Stimulated activated CD4-positive, alpha-beta T cell treated with anti-CD3 and anti-CD28 coated beads, TNF-alpha, amount 100 ng/mL, for 1 hour (primary cell): ENCODE results near the gene EPB42.
"Not testable (repeated sequence)": the region's sequence is repeated elsewhere in the genome, so short reads cannot be mapped to it uniquely, and the experiment has no call there.

Experiments used
- DNase-seq, 3 donors: peaks; one replicate each; pipeline ENCODE4 v3.0.0-alpha.2; 2020; ENCODE audit warnings: low read depth in 3 of 3, low spot score in 1 of 3

Gene EPB42

GRCh38 chr15:43213466-43213865 lies 7.4 kb downstream of the EPB42 start:
- no peak for DNase-seq

- no peak for DNase-seq
These were observed 7.9 kb downstream of the EPB42 start for GRCh38 chr15:43212951-43213350.

GRCh38 chr15:43212299-43212698 lies 8.5 kb downstream of the EPB42 start:
- DNase-seq: no peak

- no peak for DNase-seq
These were observed 9.5 kb downstream of the EPB42 start for GRCh38 chr15:43211224-43211735.

GRCh38 chr15:43210807-43211206 lies 10.0 kb downstream of the EPB42 start:
- DNase-seq: no peak

GRCh38 chr15:43210172-43210745 lies 10.6 kb downstream of the EPB42 start:
- DNase-seq: no peak

GRCh38 chr15:43209059-43209824 lies 11.6 kb downstream of the EPB42 start:
- DNase-seq: no peak

GRCh38 chr15:43208052-43209002 lies 12.5 kb downstream of the EPB42 start:
- DNase-seq: no peak

GRCh38 chr15:43207024-43207423 lies 13.8 kb downstream of the EPB42 start:
- no peak for DNase-seq

GRCh38 chr15:43206054-43206453 lies 14.8 kb downstream of the EPB42 start:
- no peak for DNase-seq

- peak in 1 of 3 donors; percentile 23 for DNase-seq
These were observed 16.6 kb downstream of the EPB42 start for GRCh38 chr15:43204016-43204901.

- DNase-seq: no peak
These were observed 20.8 kb downstream of the EPB42 start for GRCh38 chr15:43199945-43200488.

GRCh38 chr15:43198992-43199391 lies 21.8 kb downstream of the EPB42 start:
- no peak for DNase-seq

- DNase-seq: not testable (repeated sequence)
These were observed 22.3 kb downstream of the EPB42 start for GRCh38 chr15:43198556-43198955.

GRCh38 chr15:43197773-43198172 lies 23.0 kb downstream of the EPB42 start:
- DNase-seq: not testable (repeated sequence)

GRCh38 chr15:43196760-43197548 lies 23.9 kb downstream of the EPB42 start:
- DNase-seq: no peak

- DNase-seq: no peak
These were observed 26.0 kb downstream of the EPB42 start for GRCh38 chr15:43194795-43195194.

GRCh38 chr15:43193710-43194109 lies 27.1 kb downstream of the EPB42 start:
- no peak for DNase-seq

- DNase-seq: no peak
These were observed 30.6 kb downstream of the EPB42 start for GRCh38 chr15:43190178-43190577.
